Keratinocyte (primary cell): ENCODE measurements around the gene LOXHD1. TPM values are rescaled to one million over a fixed set of nuclear protein-coding genes. Genes with fewer than 3 reads are reported as not detected.

Source experiments
- DNase-seq: peaks from one replicate; pipeline ENCODE4 v3.0.0-alpha.2; 2011; ENCODE audit warnings: low read depth, missing footprints, low spot score
- FAIRE-seq: peaks from 2 replicates; lab custom pipeline; 2011; peaks lifted over from hg19 to GRCh38; lab: Jason Lieb, UNC
- H2AFZ ChIP-seq: 2 replicates; pipeline ENCODE4 v1.6.0; 2012; ENCODE audit warnings: low read length, control low read depth, inconsistent platforms; ENCODE audit not compliant: control insufficient read depth
- H3K27ac ChIP-seq: 2 replicates; pipeline ENCODE4 v1.5.1; 2011; ENCODE audit warnings: low read length; ENCODE audit not compliant: control insufficient read depth, insufficient read depth
- H3K27me3 ChIP-seq: 3 replicates; pipeline ENCODE4 v1.6.0; 2011; ENCODE audit warnings: low read length; ENCODE audit not compliant: control insufficient read depth, insufficient read depth; ENCODE audit errors: extremely low read depth
- H3K36me3 ChIP-seq, 2 experiments: 2 replicates in 1 of 2; 3 replicates in 1 of 2; pipeline ENCODE4 v1.5.1; 2011; ENCODE audit warnings: low read length in 2 of 2, mild to moderate bottlenecking in 1 of 2; ENCODE audit not compliant: control insufficient read depth in 2 of 2, insufficient read depth in 2 of 2; ENCODE audit errors: extremely low read depth in 1 of 2
- H3K4me1 ChIP-seq: 3 replicates; pipeline ENCODE4 v1.5.1; 2011; ENCODE audit warnings: low read length; ENCODE audit not compliant: control insufficient read depth, insufficient read depth; ENCODE audit errors: extremely low read depth
- H3K4me2 ChIP-seq: 3 replicates; pipeline ENCODE4 v1.6.0; 2011; ENCODE audit warnings: low read depth, low read length; ENCODE audit not compliant: control insufficient read depth, insufficient read depth; ENCODE audit errors: extremely low read depth
- H3K4me3 ChIP-seq, 3 experiments: fragments of 200-600 bp in 1 of 3; sonication (generic) in 1 of 3; 2 replicates in 2 of 3; 3 replicates in 1 of 3; pipeline ENCODE4 v1.5.1; 2011 to 2016; ENCODE audit warnings: low read length in 3 of 3, mild to moderate bottlenecking in 3 of 3, control low read depth in 2 of 3, inconsistent platforms in 1 of 3, low read depth in 1 of 3, mixed read lengths in 1 of 3, mixed run types in 1 of 3, moderate library complexity in 1 of 3; ENCODE audit not compliant: control insufficient read depth in 2 of 3, insufficient read depth in 2 of 3; ENCODE audit errors: extremely low read depth in 1 of 3
- H3K79me2 ChIP-seq: 2 replicates; pipeline ENCODE4 v1.6.0; 2012; ENCODE audit warnings: low read length; ENCODE audit not compliant: control insufficient read depth, insufficient read depth
- H3K9ac ChIP-seq: 3 replicates; pipeline ENCODE4 v1.6.0; 2011; ENCODE audit warnings: low read length; ENCODE audit not compliant: control insufficient read depth, insufficient read depth; ENCODE audit errors: extremely low read depth
- H3K9me1 ChIP-seq: 3 replicates; pipeline ENCODE4 v1.6.0; 2011; ENCODE audit warnings: low read length; ENCODE audit not compliant: control insufficient read depth, insufficient read depth; ENCODE audit errors: extremely low read depth
- H3K9me3 ChIP-seq: 2 replicates; pipeline ENCODE4 v1.5.1; 2012; ENCODE audit warnings: low read depth, low read length; ENCODE audit not compliant: control insufficient read depth
- H4K20me1 ChIP-seq: 3 replicates; pipeline ENCODE4 v1.6.0; 2011; ENCODE audit warnings: low read length; ENCODE audit not compliant: control insufficient read depth, insufficient read depth; ENCODE audit errors: extremely low read depth
- CTCF ChIP-seq, 3 experiments: IDR thresholded peaks in 1 of 3; conservative IDR thresholded peaks in 1 of 3; optimal IDR thresholded peaks in 1 of 3; 2 replicates in 2 of 3; 3 replicates in 1 of 3; pipeline versions ENCODE3 to v1.5.1; 2011; ENCODE audit warnings: low read length in 3 of 3, mild to moderate bottlenecking in 3 of 3, moderate library complexity in 2 of 3, control low read depth in 1 of 3, inconsistent platforms in 1 of 3; ENCODE audit not compliant: insufficient read depth in 2 of 3; ENCODE audit errors: extremely low read depth in 1 of 3
- EZH2 ChIP-seq: IDR thresholded peaks from one replicate; pipeline ENCODE4 v1.6.1; 2012; ENCODE audit warnings: inconsistent platforms, mild to moderate bottlenecking, low read length, moderate library complexity
- dilution Hi-C: fragments of 300-500 bp; cut with MboI; formaldehyde crosslinking; loops from one replicate; pipeline ENCODE4 v1.7.0; 2020; ENCODE audit warnings: low sequenced_read_pairs; ENCODE audit not compliant: extremely low pct_ligation_motif_present
- polyA plus RNA-seq, 5 experiments: library from polyadenylated mRNA; depleted of rRNA in 3 of 5; stranded (reverse) in 3 of 5; stranded (forward) in 1 of 5; unstranded in 1 of 5; fragments of >200 nt; gene quantifications; 1 replicate in 1 of 5; 2 replicates in 3 of 5; 3 replicates in 1 of 5; pipeline versions ENCODE4 v1.2.1 to v1.2.3, GENCODE V29; 2011 to 2012; ENCODE audit warnings: missing spikeins in 2 of 5, low read depth in 1 of 5, low replicate concordance in 1 of 5

Gene LOXHD1
- polyA plus RNA-seq, 1 donor (not counting 4 experiments of a cell fraction or from before 2014, with no cell fraction given) = not detected

GRCh38 chr18:46656326-46657114 lies 500 bp downstream of the LOXHD1 start:
- Histone ChIP-seq H3K36me3 (no peaks in the 10 kb centered on the region), H3K4me3 (no peak overlapping the region), H3K27ac (no peak overlapping the region), H2AFZ (no peak overlapping the region), H3K9me1 (no peaks in the 10 kb centered on the region), H3K79me2 (no peaks in the 10 kb centered on the region), H4K20me1 (no peaks in the 10 kb centered on the region), H3K27me3 (peaks cover 5% of the 10 kb centered on the region), H3K4me1 (no peaks in the 10 kb centered on the region), H3K4me2 (no peak overlapping the region), H3K9me3 (no peaks in the 10 kb centered on the region), H3K9ac (no peak overlapping the region)
- FAIRE-seq (no peak), DNase-seq (no peak)
- TF ChIP-seq CTCF (optimal IDR thresholded peaks at IDR 0.05 in 1 of 3, IDR thresholded peaks at IDR 0.05 in 1 of 3, conservative IDR thresholded peaks at IDR 0.05 in 1 of 3; ENCODE audit: extremely low read depth in 1 of 3, insufficient read depth in 2 of 3, low read length in 3 of 3) (no peak), EZH2 (no peak)
- dilution Hi-C loops = no loop called here

GRCh38 chr18:46652372-46652771 lies 4.6 kb downstream of the LOXHD1 start:
- Histone ChIP-seq H3K36me3 (no peaks in the 10 kb centered on the region), H3K27ac (no peak overlapping the region), H3K27me3 (peaks cover 14% of the 10 kb centered on the region), H3K9ac (no peak overlapping the region), H3K4me3 (no peak overlapping the region), H3K9me1 (no peaks in the 10 kb centered on the region), H3K9me3 (no peaks in the 10 kb centered on the region), H3K79me2 (no peaks in the 10 kb centered on the region), H3K4me1 (no peaks in the 10 kb centered on the region), H3K4me2 (no peak overlapping the region), H2AFZ (no peak overlapping the region), H4K20me1 (no peaks in the 10 kb centered on the region)
- dilution Hi-C loops = no loop called here
- no peak for DNase-seq
- no peak for TF ChIP-seq EZH2
- no peak for TF ChIP-seq CTCF (optimal IDR thresholded peaks at IDR 0.05 in 1 of 3, IDR thresholded peaks at IDR 0.05 in 1 of 3, conservative IDR thresholded peaks at IDR 0.05 in 1 of 3; ENCODE audit: extremely low read depth in 1 of 3, insufficient read depth in 2 of 3, low read length in 3 of 3)
- no peak for FAIRE-seq
